Uterus (tissue), 4 donors: ENCODE results near the gene OR14K1. TPM values are rescaled to one million over a fixed set of nuclear protein-coding genes. Genes with fewer than 3 reads are reported as not detected.
"Not testable (repeated sequence)": the region's sequence is repeated elsewhere in the genome, so short reads cannot be mapped to it uniquely, and the experiment has no call there.

Source experiments
- DNase-seq, 2 donors: peaks; one replicate each; pipeline ENCODE4 v3.0.0-alpha.2; 2019 to 2020
- H3K27ac ChIP-seq, 2 donors: fragments of 200-600 bp; sonication (generic); 1 replicate in 1 of 2; 2 replicates in 1 of 2; pipeline ENCODE4 v1.5.1; 2016 to 2018
- H3K27me3 ChIP-seq, 2 donors: fragments of 200-600 bp; sonication (generic); one replicate each; pipeline ENCODE4 v1.5.1; 2018 to 2019; ENCODE audit warnings: control low read depth in 1 of 2
- H3K36me3 ChIP-seq, 2 donors: fragments of 200-600 bp; sonication (generic); one replicate each; pipeline ENCODE4 v1.5.1; 2019; ENCODE audit warnings: control low read depth in 1 of 2
- H3K4me1 ChIP-seq, 2 donors: fragments of 200-600 bp; sonication (generic); one replicate each; pipeline ENCODE4 v1.5.1; 2018 to 2019; ENCODE audit warnings: control low read depth in 1 of 2
- H3K4me3 ChIP-seq, 2 donors: fragments of 200-600 bp; sonication (generic); 1 replicate in 1 of 2; 2 replicates in 1 of 2; pipeline ENCODE4 v1.5.1; 2018 to 2019; ENCODE audit warnings: mild to moderate bottlenecking in 1 of 2
- H3K9me3 ChIP-seq, 2 donors: fragments of 200-600 bp; sonication (generic); one replicate each; pipeline ENCODE4 v1.5.1; 2019; ENCODE audit warnings: control low read depth in 1 of 2
- POLR2A ChIP-seq, 2 donors: fragments of 450-650 bp; IDR thresholded peaks; one replicate each; pipeline ENCODE4 v1.6.1; 2016; ENCODE audit warnings: antibody characterized with exemption in 2 of 2, mild to moderate bottlenecking in 1 of 2, moderate library complexity in 1 of 2
- intact Hi-C: fragments of 100-400 bp; cut with DNase I; formaldehyde crosslinking; loops from one replicate; pipeline ENCODE4 v1.15.1; 2023; ENCODE audit warnings: low total_unique reads
- total RNA-seq, 4 donors: library from RNA; depleted of rRNA in 3 of 4; stranded (reverse); fragments of >200 nt in 3 of 4; gene quantifications; one replicate each; pipeline versions ENCODE4 v1.1.0 to v1.2.4, GENCODE V29; 2014 to 2023
- TF ChIP-seq, protein P1 (sequence below), 4 experiments: fragments of 200-600 bp in 2 of 4; fragments of 450-650 bp in 2 of 4; sonication (generic) in 2 of 4; IDR thresholded peaks; one replicate each; pipeline ENCODE4 v1.5.1; 2016 to 2019; ENCODE audit warnings: antibody characterized with exemption in 4 of 4, mild to moderate bottlenecking in 2 of 4, moderate library complexity in 1 of 4
- donor health status: DM: yes; HTN: yes; CAD: no.

OR14K1 gene
- total RNA-seq, 4 donors from 2014 or later: not detected

DNA sequence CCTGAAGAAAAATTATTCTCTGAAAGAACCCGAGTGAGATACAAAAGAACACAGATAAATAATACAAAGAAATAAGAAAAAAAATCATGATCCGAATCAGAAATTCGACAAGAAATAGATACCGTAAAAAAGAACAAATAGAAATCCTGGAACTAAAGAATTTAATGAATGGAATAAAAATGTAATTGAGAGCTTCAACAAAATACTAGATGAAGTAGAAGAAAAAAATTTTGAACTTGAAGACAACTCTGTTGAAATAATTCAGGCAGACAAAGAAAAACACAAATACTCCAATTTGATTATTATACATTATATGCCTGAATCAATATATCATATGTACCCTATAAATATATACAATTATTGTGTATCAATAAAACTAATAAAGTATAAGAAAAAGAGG lies 17.2 kb upstream of the OR14K1 start:
- no peaks in the 10 kb centered on the region for H3K4me1 ChIP-seq
- H3K36me3 ChIP-seq: no peaks in the 10 kb centered on the region
- H3K4me3 ChIP-seq: no peak overlapping the region
- H3K9me3 ChIP-seq: peaks cover 0 to 5% of the 10 kb centered on the region in 2 donors
- no peak overlapping the region for H3K27ac ChIP-seq
- DNase-seq: no peak
- TF ChIP-seq, protein P1, sequence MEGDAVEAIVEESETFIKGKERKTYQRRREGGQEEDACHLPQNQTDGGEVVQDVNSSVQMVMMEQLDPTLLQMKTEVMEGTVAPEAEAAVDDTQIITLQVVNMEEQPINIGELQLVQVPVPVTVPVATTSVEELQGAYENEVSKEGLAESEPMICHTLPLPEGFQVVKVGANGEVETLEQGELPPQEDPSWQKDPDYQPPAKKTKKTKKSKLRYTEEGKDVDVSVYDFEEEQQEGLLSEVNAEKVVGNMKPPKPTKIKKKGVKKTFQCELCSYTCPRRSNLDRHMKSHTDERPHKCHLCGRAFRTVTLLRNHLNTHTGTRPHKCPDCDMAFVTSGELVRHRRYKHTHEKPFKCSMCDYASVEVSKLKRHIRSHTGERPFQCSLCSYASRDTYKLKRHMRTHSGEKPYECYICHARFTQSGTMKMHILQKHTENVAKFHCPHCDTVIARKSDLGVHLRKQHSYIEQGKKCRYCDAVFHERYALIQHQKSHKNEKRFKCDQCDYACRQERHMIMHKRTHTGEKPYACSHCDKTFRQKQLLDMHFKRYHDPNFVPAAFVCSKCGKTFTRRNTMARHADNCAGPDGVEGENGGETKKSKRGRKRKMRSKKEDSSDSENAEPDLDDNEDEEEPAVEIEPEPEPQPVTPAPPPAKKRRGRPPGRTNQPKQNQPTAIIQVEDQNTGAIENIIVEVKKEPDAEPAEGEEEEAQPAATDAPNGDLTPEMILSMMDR (IDR thresholded peaks at IDR 0.05): no peak
- TF ChIP-seq POLR2A (IDR thresholded peaks at IDR 0.05): no peak
- no peaks in the 10 kb centered on the region for H3K27me3 ChIP-seq
- intact Hi-C loops: no loop called here

DNA sequence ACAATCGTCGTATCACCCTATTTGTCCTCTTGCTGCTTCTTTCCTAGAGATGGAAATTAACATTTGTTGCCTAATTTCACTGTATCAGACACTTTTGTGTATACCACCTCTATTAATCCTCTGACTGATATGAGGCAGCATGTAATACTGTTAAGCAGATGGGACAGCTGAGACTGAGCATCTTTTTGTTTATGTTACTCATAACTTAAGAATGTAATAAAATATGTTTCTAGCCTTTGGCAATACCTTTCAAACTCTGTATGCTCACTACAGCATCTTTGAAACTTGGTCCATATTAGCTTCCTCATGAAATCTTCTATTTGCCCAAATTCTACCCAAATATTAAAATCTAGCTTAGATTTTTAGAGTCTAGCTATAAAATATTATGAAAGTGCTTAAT lies 2.3 kb downstream of the OR14K1 start:
- no peak overlapping the region for H3K27ac ChIP-seq
- no peak overlapping the region for H3K4me3 ChIP-seq
- H3K27me3 ChIP-seq: no peaks in the 10 kb centered on the region
- intact Hi-C loops: no loop called here
- no peak for DNase-seq
- no peak for TF ChIP-seq POLR2A (IDR thresholded peaks at IDR 0.05)
- TF ChIP-seq, protein P1 (IDR thresholded peaks at IDR 0.05): no peak
- H3K9me3 ChIP-seq: no peaks in the 10 kb centered on the region
- H3K36me3 ChIP-seq: no peaks in the 10 kb centered on the region
- H3K4me1 ChIP-seq: no peaks in the 10 kb centered on the region

DNA sequence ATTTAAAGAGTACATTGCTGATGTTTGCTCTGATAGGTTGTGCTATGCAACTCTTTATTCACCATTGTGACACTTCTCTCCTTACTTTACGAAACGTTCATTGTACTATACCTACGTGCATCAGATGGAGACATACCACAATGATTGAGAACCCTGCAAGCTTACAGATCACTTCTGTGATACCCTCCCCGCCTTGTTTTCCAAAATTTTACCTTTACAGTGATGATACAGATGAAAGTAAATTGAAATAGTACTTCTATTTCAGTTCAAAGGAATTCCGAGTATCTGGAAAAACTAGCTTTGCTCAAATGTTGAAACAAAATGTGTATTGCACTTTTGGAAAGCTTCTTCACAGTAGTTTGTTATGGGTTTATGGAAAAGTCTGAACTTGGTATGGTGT lies 3.3 kb downstream of the OR14K1 start:
- no peak overlapping the region for H3K27ac ChIP-seq
- H3K36me3 ChIP-seq: no peaks in the 10 kb centered on the region
- H3K9me3 ChIP-seq: no peaks in the 10 kb centered on the region
- H3K4me3 ChIP-seq: no peak overlapping the region
- intact Hi-C loops: no loop called here
- TF ChIP-seq, protein P1 (IDR thresholded peaks at IDR 0.05): no peak
- no peak for TF ChIP-seq POLR2A (IDR thresholded peaks at IDR 0.05)
- no peaks in the 10 kb centered on the region for H3K4me1 ChIP-seq
- H3K27me3 ChIP-seq: no peaks in the 10 kb centered on the region
- DNase-seq: no peak

DNA sequence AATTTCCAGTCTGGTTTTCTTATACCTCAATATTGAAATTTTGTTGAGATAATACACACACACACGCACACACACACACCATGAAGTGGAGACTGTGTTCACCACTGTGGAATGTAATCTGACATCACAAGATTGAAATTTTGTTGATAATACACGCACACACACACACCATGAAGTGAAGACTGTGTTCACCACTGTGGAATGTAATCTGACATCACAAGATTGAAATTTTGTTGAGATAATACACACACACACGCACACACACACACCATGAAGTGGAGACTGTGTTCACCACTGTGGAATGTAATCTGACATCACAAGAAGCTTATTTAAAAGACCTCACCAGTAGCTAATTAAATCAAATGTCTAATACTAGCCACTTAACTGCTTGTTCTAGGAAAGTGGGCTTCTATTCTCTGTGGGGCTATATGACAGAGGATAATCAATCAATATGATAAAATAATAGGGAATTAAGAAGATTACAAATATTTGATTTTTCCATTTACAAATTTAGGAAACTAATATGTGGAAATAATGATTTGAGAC lies 3.9 kb downstream of the OR14K1 start:
- DNase-seq, H3K4me3 ChIP-seq, intact Hi-C loops, H3K27me3 ChIP-seq, H3K9me3 ChIP-seq, H3K4me1 ChIP-seq, H3K36me3 ChIP-seq, H3K27ac ChIP-seq: not testable (repeated sequence)

DNA sequence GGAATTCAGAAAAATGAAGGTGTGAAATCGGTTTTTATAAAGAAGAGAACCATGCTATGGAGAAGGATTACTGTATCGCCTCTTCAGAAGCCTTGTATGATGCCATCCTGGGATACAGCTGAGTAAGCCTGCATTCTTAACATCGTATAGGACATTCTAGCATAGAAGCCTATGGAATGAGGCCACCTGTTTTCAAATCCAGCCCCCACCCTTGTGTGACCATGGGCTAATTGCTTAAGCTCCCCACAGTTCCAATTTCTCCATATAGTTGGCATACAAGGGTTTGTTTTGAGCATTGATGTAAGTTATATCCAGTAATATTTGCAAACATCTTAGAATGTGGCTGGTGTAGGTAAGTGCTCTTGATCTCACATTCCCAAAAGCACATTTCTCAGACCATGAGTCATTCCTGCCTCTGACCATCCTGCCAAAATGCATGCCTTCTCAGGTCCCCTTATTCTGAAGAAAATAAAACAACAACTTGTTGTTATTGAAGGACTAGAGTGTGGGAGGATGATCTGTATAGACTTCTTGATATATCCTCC lies 8.0 kb downstream of the OR14K1 start:
- Histone ChIP-seq H3K36me3 (no peaks in the 10 kb centered on the region), H3K9me3 (no peaks in the 10 kb centered on the region), H3K4me1 (no peaks in the 10 kb centered on the region), H3K27ac (no peak overlapping the region), H3K27me3 (no peaks in the 10 kb centered on the region), H3K4me3 (no peak overlapping the region)
- intact Hi-C loops: no loop called here
- TF ChIP-seq, protein P1 (IDR thresholded peaks at IDR 0.05): no peak
- no peak for TF ChIP-seq POLR2A (IDR thresholded peaks at IDR 0.05)
- no peak for DNase-seq

DNA sequence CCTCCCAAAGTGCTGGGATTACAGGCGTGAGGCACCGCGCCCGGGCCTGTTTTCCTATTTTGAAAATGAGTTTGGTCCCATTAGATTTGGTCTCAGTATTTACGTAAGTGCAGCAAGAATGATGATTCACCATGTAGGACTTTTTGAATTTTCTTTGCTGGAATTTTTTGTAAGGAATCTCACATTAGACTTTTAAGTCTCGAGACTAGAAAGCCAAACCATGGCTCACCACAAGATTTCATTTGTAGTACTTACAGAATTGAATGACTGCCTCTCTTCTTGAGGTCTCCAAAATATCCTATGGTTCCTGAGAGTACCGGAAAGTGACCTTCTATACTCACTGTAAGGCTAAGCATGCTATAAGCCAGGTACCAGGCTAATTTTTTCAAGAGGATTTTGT lies 9.2 kb downstream of the OR14K1 start:
- Histone ChIP-seq H3K27me3 (no peaks in the 10 kb centered on the region), H3K9me3 (no peaks in the 10 kb centered on the region), H3K36me3 (no peaks in the 10 kb centered on the region), H3K27ac (no peak overlapping the region), H3K4me1 (no peaks in the 10 kb centered on the region), H3K4me3 (no peak overlapping the region)
- no peak for TF ChIP-seq POLR2A (IDR thresholded peaks at IDR 0.05)
- TF ChIP-seq, protein P1 (IDR thresholded peaks at IDR 0.05): no peak
- no peak for DNase-seq
- intact Hi-C loops: no loop called here
